GM21786 (cell line): ENCODE results near the gene JAKMIP2.

Experiments used
- ATAC-seq: cut with Tn5 transposase; IDR thresholded peaks from one replicate; pipeline ENCODE4 v1.9.1; 2021; ENCODE audit not compliant: unreplicated experiment

JAKMIP2 gene

DNA sequence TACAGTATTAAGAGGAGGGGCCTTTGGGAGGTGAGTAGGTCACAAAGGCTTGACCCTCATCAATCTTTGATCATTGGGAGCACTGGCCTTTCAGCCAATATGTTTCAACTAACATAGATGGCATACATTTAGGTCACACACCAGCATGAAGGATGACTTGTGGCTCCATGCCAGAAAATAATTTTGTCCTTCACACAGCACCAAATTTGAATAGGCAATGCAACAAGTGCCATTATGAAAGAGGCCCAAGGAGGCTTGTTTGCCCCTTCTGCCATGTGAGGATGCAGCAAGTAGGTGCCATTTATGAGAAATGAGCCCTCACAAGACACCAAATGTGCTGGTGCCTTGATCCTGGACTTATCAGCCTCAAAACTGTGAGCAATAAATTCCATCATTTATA is 81.1 kb downstream of the JAKMIP2 start:
- no peak for ATAC-seq

DNA sequence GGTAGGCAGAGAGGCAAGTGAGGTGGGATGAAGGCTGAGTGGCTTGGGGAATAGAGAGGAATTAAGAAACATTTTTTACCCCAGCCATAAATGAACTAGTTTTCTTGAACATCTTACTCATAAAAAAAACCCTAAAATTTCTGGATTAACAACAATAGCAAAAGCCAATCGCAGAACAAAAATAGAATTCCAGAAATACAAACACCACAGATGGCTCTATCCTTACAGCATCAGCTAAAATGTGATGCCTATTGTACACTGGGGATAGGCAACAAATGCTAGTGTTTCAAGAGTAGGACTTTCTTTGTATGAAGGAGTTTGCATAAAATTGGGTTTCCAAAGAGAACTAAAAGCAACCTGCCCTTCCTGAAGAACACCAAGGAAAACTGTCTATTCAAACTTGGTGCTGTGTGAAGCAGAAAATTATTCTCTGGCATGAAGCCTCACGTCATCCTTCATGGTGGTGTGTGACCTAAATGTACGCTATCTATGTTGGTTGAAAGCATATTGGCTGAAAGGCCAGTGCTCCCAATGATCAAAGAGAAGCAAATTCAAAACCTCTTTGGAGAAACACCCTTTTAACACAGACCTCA is 82.9 kb downstream of the JAKMIP2 start:
- no peak for ATAC-seq

GRCh38 chr5:147697380-147697779 is 85.1 kb downstream of the JAKMIP2 start:
- ATAC-seq, result no peak

DNA sequence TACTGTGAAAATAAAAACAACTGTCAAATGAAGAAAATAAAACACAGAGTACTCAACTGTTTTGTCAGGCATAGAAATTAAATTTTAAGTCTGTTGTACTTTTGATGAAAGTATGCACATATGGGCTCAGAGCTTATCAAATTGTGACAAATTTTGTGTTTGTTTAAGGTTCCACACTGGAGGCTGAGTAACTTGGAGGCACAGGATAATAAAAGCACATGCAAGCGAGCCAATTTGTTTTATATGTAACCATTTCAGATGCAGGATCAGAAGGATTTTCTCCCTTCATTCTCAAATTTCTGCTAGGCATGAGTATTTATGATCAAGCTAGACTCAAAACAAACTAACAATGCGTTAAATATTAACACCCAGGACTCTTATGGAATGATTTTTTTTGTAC is 87.8 kb downstream of the JAKMIP2 start:
- no peak for ATAC-seq

DNA sequence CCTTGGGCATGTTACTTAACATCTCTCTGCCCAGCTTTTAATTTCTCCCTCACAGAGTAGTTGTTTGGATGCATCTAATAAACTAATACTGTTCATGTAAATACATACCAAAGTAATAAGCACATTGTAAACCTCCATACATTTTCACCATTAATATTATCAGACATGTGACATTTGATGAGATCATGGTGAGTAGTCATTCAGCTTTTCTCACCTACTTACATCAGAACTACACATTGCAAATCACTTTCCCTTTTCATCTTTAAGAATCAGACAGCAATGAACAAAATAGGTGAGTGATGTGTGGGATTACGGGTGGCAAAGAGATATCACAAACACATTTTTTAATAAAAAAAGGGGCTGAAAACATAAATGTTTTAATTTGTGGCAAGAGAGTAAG is 89.3 kb downstream of the JAKMIP2 start:
- no peak for ATAC-seq

DNA sequence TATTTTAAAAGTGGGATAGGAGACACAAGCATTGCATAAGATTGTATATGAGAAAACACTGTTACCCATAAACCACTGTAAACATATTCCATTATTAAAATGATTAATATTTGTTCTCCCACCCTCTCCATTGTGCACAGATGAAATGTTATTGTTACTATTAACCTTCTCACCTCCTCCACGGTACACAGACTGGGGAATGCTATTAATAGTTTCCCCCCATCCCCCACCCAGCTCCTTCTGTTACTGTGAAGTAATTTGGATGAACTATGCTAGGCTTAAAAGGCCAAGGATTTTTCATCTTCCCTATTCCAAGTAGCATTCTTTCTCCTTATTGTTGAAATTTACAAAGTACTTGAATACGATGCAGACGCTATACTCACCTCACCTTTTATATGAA is 91.4 kb downstream of the JAKMIP2 start:
- no peak for ATAC-seq

- no peak for ATAC-seq
These were observed 91.9 kb downstream of the JAKMIP2 start for GRCh38 chr5:147690595-147690994.

DNA sequence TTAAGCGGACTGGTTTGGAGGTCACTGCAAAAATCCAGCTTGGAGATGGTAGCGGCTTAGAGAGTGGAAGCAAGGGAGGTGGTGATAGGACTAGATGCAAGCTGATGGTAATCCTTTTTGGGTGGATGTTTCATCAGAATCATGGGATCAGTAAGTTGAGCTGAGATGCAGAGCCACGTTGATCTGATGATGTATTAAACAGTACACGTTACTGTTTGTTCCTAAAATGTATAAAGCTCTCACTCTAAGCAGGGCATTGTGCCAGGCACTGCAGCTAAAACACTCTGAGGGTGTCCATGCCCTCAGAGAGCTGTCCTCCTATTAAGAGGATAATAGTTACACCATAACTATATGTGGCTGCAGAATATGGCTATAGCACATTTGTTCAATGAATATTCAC is 93.1 kb downstream of the JAKMIP2 start:
- ATAC-seq, result no peak

GRCh38 chr5:147688656-147689356 is 93.7 kb downstream of the JAKMIP2 start:
- ATAC-seq, result no peak

DNA sequence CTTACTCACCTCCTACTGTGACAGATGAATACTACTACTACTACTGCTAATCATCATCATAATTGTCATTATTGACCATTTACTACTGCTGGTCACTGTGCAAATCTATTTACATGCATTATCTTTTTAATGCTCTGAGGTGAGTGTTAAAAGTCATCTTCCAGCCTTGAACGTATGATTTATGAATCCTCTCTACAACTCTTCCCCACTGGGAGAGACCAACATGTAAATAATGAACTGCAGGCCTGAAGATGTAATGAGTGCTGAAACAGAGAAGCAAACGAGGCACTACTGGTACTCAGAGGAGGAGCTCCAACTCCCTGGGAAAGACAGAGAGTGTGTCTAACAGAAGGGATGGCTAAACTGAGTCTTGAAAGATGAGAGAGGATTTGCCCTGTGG is 95.4 kb downstream of the JAKMIP2 start:
- ATAC-seq, result no peak

DNA sequence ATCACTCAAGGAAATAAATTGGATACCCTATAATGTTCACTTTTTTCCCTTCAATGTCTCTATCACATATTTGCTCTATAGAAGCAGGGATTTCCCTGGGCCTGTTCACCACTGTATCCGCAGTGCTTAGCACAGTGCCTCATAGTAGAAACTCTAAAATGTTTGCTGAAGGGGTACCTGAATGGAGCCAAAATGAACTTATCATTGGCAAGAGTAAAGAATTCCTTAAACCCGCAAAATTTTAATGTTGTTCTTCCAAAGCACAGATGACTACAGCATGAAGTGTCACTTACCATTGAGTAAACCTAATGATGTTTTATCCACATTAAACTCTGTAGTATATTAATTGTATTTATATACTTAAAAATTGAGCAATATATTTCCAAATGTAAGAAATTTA is 96.1 kb downstream of the JAKMIP2 start:
- no peak for ATAC-seq

DNA sequence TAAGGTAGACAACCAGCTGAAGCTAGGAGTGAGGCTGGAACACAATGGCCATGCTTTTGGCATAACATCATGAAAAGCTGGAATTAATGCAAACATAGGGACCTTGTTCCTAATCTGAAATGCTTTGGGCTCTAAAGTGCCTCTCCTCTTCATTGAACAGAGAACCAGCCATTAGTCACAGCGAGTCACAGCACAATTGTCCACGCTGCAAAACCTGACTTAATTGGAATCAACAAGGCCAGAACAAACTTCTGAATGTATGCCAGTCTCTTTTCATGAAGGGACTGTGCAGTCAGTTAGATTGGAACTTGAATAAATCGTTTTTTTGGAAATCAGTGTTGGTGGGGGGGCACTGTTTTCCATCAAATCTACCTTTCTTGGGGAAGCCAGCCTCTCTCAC is 96.5 kb downstream of the JAKMIP2 start:
- no peak for ATAC-seq

DNA sequence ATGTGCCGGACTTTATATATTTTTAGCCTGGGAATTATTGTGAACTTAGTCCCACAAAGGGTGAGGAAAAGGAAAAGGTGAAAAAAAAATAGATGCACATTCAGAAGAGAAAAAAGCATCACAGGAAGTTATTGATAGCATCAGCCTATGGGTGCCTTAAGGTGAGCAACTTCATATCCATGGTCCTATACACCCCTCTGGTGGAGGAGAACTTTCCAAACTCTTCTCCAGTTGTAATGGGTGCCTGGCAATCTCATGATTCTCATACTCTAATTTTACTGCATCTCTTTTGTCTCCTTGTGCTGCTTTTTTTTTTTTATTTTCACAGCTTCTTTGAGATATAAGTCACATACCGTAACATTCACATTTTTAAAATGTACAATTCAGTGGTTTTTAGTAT is 107.4 kb downstream of the JAKMIP2 start:
- ATAC-seq, result no peak

- ATAC-seq, result no peak
These were observed 108.1 kb downstream of the JAKMIP2 start for GRCh38 chr5:147674411-147674810.

- no peak for ATAC-seq
These were observed 108.7 kb downstream of the JAKMIP2 start for GRCh38 chr5:147673791-147674190.

DNA sequence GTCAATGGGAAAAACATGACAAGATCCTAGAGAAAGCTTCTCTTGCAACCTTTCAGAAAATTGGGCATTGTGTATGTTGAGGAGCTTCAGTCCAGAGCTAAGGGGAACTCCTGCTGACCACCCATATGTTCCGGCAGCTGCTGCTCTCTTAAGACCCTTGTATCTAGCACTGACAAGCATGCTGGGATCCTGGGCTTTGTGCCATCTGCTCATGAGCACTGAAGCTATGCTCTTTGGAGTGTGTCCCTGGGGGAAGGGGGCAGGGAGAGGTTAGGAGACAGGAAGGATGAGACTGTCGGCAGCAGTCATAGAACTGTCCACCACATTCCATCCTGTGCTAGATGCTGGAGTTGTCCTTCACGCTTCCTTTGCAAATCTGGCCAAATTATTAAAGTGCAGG is 109.3 kb downstream of the JAKMIP2 start:
- no peak for ATAC-seq

GRCh38 chr5:147671365-147671764 is 111.2 kb downstream of the JAKMIP2 start:
- no peak for ATAC-seq

GRCh38 chr5:147670815-147671214 is 111.7 kb downstream of the JAKMIP2 start:
- ATAC-seq, result no peak

DNA sequence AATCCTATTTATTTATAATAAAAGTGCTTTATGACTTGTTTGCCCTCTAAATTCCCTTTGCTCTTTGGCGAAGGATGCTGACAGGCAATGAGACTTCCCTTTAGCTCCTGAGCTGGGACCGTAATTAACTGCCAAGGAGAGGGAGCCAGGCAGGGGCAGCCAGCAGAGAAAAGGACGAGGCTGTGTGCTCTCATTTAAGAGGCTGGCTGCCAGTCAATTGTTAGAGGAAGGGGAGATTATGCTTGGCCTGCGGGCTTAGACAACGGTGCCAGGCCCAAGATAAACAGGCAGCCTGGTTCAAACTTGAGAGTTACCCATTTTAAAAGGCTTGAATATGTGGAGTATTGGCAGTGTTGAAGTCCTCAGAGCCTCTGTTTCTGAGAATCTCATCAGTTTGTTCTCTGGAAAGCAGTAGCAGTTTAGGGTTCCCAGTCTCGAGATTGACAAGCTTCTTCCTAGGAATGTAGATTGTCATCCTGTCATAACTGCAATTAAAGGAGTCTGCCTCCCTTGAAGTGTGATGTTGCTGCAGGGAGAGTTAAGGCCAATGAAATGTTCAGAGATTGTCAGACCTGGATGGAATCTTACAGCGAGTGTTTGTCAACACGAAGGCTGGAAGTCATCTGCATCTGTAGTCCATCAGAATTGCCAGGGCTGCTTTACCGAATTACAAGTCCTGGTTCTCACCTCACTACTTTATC is 113.2 kb downstream of the JAKMIP2 start:
- ATAC-seq, result no peak

DNA sequence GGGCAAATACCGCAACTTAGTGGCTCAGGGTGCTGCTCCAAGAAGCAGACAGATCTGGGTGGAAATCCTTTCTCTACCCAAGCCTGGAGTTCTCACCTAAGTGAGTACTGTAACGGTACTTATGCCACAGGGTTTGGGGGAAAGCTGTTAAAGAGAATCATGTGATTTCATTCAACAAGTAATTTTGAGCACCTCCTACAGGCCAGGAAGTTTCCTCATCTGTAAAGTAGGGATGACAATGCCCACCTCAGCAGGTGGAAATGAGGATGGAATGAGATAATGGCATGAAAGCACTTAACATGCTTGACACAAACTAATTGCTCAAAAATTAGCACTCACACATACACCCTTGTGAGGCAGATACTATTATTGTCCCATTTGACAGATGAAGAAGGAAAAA is 114.1 kb downstream of the JAKMIP2 start:
- no peak for ATAC-seq

GRCh38 chr5:147667363-147667762 is 115.2 kb downstream of the JAKMIP2 start:
- no peak for ATAC-seq

DNA sequence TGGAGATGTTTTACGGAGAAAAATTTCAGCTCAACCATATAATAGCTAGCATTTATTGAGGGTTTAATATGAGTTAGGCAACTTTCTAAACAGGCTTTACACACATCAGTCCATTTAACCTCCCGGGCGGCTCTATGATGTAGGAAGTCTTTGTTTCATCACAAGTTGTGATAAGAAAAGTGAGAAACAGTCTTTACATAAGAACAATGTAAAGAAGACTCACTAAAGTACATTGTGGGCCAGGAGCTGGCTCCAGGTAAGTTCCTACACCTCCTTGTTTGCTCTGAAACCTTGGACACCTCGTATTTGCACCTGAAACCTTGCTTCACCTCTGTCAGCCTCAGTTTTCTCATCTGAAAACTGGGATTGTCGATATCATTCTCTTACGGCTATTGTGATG is 116.1 kb downstream of the JAKMIP2 start:
- no peak for ATAC-seq
